ENCODE data around the gene MOBP. TPM values are rescaled to one million over a fixed set of nuclear protein-coding genes. Genes with fewer than 3 reads are reported as not detected.

MOBP gene
- total and polyA plus RNA-seq, 2 experiments from 2014 or later = not detected

GRCh38 chr3:39502838-39503145 lies 35.3 kb downstream of the MOBP start:
- peaks cover 6% of the 10 kb centered on the region for H3K27me3 Mint-ChIP-seq (ENCODE audit: insufficient read depth, low read depth, poor library complexity)
- DNase-seq (ENCODE audit: low spot score) (no peak), ATAC-seq (no peak)
- H4K20me1 ChIP-seq (replicated peaks; ENCODE audit: insufficient read depth) = no peaks in the 10 kb centered on the region
- H2AFZ ChIP-seq = no peak overlapping the region
- peaks cover 28% of the 10 kb centered on the region for H3K27me3 ChIP-seq (ENCODE audit: insufficient read depth)
- H3K4me1 Mint-ChIP-seq = no peaks in the 10 kb centered on the region; the same call in 2 of the 3 replicates
- no peak overlapping the region for H3K27ac ChIP-seq (ENCODE audit: low read depth)
- H3K4me1 ChIP-seq (ENCODE audit: insufficient read depth) = peaks cover 15% of the 10 kb centered on the region
- TF ChIP-seq ZNF114 (CRISPR knock-in tag; IDR thresholded peaks at IDR 0.05) (no peak), EZH2 (IDR thresholded peaks at IDR 0.05; ENCODE audit: low read depth, unreplicated experiment) (no peak), REST (IDR thresholded peaks at IDR 0.05; ENCODE audit: unreplicated experiment) (no peak), CTCF (conservative IDR thresholded peaks at IDR 0.05; ENCODE audit: low read depth in 2 of 2) (no peak)
- no peaks in the 10 kb centered on the region for H3K79me2 ChIP-seq (replicated peaks; ENCODE audit: insufficient read depth)
- H3K4me2 ChIP-seq = no peak overlapping the region
- no peaks in the 10 kb centered on the region for H3K36me3 Mint-ChIP-seq (ENCODE audit: low read depth)
- no peak overlapping the region for H3K27ac Mint-ChIP-seq
- no peak overlapping the region for H3K4me3 Mint-ChIP-seq
- H3K9me2 ChIP-seq (ENCODE audit: insufficient read depth) = no peaks in the 10 kb centered on the region
- no peaks in the 10 kb centered on the region for H3F3A ChIP-seq (replicated peaks; ENCODE audit: low read depth)
- no peak overlapping the region for H3K4me3 ChIP-seq
- H3K9me3 Mint-ChIP-seq = no peaks in the 10 kb centered on the region; the same call in 2 of the 3 replicates
- H3K36me3 ChIP-seq (ENCODE audit: insufficient read depth) = no peaks in the 10 kb centered on the region

GRCh38 chr3:39505866-39506742 lies 38.6 kb downstream of the MOBP start:
- H3F3A ChIP-seq (replicated peaks; ENCODE audit: low read depth) = no peaks in the 10 kb centered on the region
- TF ChIP-seq EZH2phosphoT487 (IDR thresholded peaks at IDR 0.05; ENCODE audit: unreplicated experiment) = no peak
- no peak for TF ChIP-seq ZNF114 (CRISPR knock-in tag; IDR thresholded peaks at IDR 0.05)
- TF ChIP-seq JUNB (IDR thresholded peaks at IDR 0.05; ENCODE audit: unreplicated experiment) = no peak
- TF ChIP-seq STAT1 (IDR thresholded peaks at IDR 0.05; ENCODE audit: unreplicated experiment) = no peak
- TF ChIP-seq NANOG (IDR thresholded peaks at IDR 0.05; ENCODE audit: borderline replicate concordance) = no peak
- no peak for TF ChIP-seq POLR2AphosphoS5 (IDR thresholded peaks at IDR 0.05; ENCODE audit: low read depth)
- no peak for TF ChIP-seq EZH2 (IDR thresholded peaks at IDR 0.05; ENCODE audit: low read depth, unreplicated experiment)
- TF ChIP-seq ETS1 (IDR thresholded peaks at IDR 0.05) = no peak
- TF ChIP-seq ZNF331 (CRISPR knock-in tag; IDR thresholded peaks at IDR 0.05; ENCODE audit: low read depth) = no peak

More at GRCh38 chr3:39505866-39506742, 38.6 kb downstream of the MOBP start:
- no peak overlapping the region for H3K4me3 Mint-ChIP-seq
- H3K27me3 Mint-ChIP-seq (ENCODE audit: insufficient read depth, low read depth, poor library complexity) = peaks cover 3% of the 10 kb centered on the region
- H2AFZ ChIP-seq = peak overlapping the region; percentile 1; the same call in 1 of the 2 replicates
- no peak overlapping the region for H3K27ac Mint-ChIP-seq
- peaks cover 36% of the 10 kb centered on the region for H3K27me3 ChIP-seq (ENCODE audit: insufficient read depth)
- DNase-seq (ENCODE audit: low spot score) = peak; percentile 32
- H3K27ac ChIP-seq (ENCODE audit: low read depth) = no peak overlapping the region
- peaks cover 15% of the 10 kb centered on the region for H3K4me1 ChIP-seq (ENCODE audit: insufficient read depth)
- peak overlapping the region; percentile 58 for H3K4me2 ChIP-seq
- H3K36me3 ChIP-seq (ENCODE audit: insufficient read depth) = no peaks in the 10 kb centered on the region
- no peaks in the 10 kb centered on the region for H3K9me2 ChIP-seq (ENCODE audit: insufficient read depth)
- no peaks in the 10 kb centered on the region; the same call in 2 of the 3 replicates for H3K4me1 Mint-ChIP-seq
- no peaks in the 10 kb centered on the region; the same call in 2 of the 3 replicates for H3K9me3 Mint-ChIP-seq
- no peak overlapping the region for H3K4me3 ChIP-seq
- no peaks in the 10 kb centered on the region for H3K79me2 ChIP-seq (replicated peaks; ENCODE audit: insufficient read depth)
- peak; percentile 68; the same call in 2 of the 3 replicates for ATAC-seq
- H3K36me3 Mint-ChIP-seq (ENCODE audit: low read depth) = no peaks in the 10 kb centered on the region
- no peaks in the 10 kb centered on the region for H4K20me1 ChIP-seq (replicated peaks; ENCODE audit: insufficient read depth)
